H1 (cell line): Measurements from ENCODE around the gene SRSF1. TPM values are rescaled to one million over a fixed set of nuclear protein-coding genes. Genes with fewer than 3 reads are reported as not detected.

Experiments used
- CTCF ChIA-PET: fragments of 300-600 bp; sonication (Branson Sonifier 250); formaldehyde crosslinking; loops from one replicate; lab custom pipeline; 2021; ENCODE audit not compliant: partially characterized antibody; lab: Charles Lee
- POLR2A ChIA-PET: fragments of 300-600 bp; sonication (Branson Sonifier 250); formaldehyde crosslinking; loops from one replicate; lab custom pipeline; 2021; ENCODE audit warnings: inconsistent platforms; ENCODE audit not compliant: partially characterized antibody; lab: Charles Lee
- DNase-seq, 2 experiments: peaks; one replicate each; pipeline versions ENCODE4 v3.0.0 to v3.0.0-alpha.2; 2010 to 2022; ENCODE audit warnings: low spot score in 2 of 2, low read depth in 1 of 2, mixed read lengths in 1 of 2
- FAIRE-seq: peaks from 2 replicates; lab custom pipeline; 2011; peaks lifted over from hg19 to GRCh38; lab: Jason Lieb, UNC
- H2AFZ ChIP-seq: 2 replicates; pipeline ENCODE4 v1.8.1; 2012; ENCODE audit warnings: low read length, inconsistent platforms
- H2AK5ac ChIP-seq: 2 replicates; pipeline ENCODE4 v1.6.1; 2013; ENCODE audit warnings: low read depth, low read length
- H2BK120ac ChIP-seq: replicated peaks from 2 replicates; pipeline ENCODE3; 2013; ENCODE audit warnings: low read depth, low read length, inconsistent platforms
- H2BK12ac ChIP-seq: 2 replicates; pipeline ENCODE4 v1.6.1; 2013; ENCODE audit warnings: low read depth, low read length
- H2BK15ac ChIP-seq: 2 replicates; pipeline ENCODE4 v1.6.1; 2013; ENCODE audit warnings: low read length
- H2BK20ac ChIP-seq: 2 replicates; pipeline ENCODE4 v1.6.1; 2013; ENCODE audit warnings: low read length
- H2BK5ac ChIP-seq: 2 replicates; pipeline ENCODE4 v1.6.1; 2013; ENCODE audit warnings: low read depth, low read length
- H3K14ac ChIP-seq: 2 replicates; pipeline ENCODE4 v1.6.1; 2013; ENCODE audit warnings: inconsistent platforms; ENCODE audit not compliant: insufficient read length
- H3K18ac ChIP-seq: 2 replicates; pipeline ENCODE4 v1.6.1; 2013; ENCODE audit warnings: low read length; ENCODE audit errors: extremely low read depth
- H3K23ac ChIP-seq: 2 replicates; pipeline ENCODE4 v1.6.1; 2013; ENCODE audit warnings: inconsistent platforms; ENCODE audit not compliant: insufficient read length
- H3K23me2 ChIP-seq: 2 replicates; pipeline ENCODE4 v1.6.1; 2013; ENCODE audit warnings: low read depth, low read length
- H3K27ac ChIP-seq: 2 replicates; pipeline ENCODE4 v1.6.1; 2011; ENCODE audit warnings: low read depth, low read length, inconsistent platforms
- H3K27me3 ChIP-seq, 4 experiments: replicated peaks in 1 of 4; 1 replicate in 1 of 4; 2 replicates in 3 of 4; pipeline versions ENCODE4 v1.6.1 to v1.8.1; 2011 to 2013; ENCODE audit warnings: low read length in 3 of 4, mild to moderate bottlenecking in 3 of 4, inconsistent platforms in 2 of 4, mixed read lengths in 2 of 4, moderate library complexity in 1 of 4; ENCODE audit not compliant: control insufficient read depth in 3 of 4, insufficient read depth in 3 of 4; ENCODE audit errors: extremely low read depth in 1 of 4
- H3K36me3 ChIP-seq, 4 experiments: 2 replicates each; pipeline versions ENCODE4 v1.6.1 to v1.8.1; 2011 to 2013; ENCODE audit warnings: mild to moderate bottlenecking in 4 of 4, low read length in 3 of 4, moderate library complexity in 2 of 4, control low read depth in 1 of 4, inconsistent platforms in 1 of 4; ENCODE audit not compliant: insufficient read depth in 4 of 4, control insufficient read depth in 2 of 4
- H3K4ac ChIP-seq: replicated peaks from 2 replicates; pipeline ENCODE3; 2013; ENCODE audit warnings: low read length, low read depth, mixed read lengths, inconsistent platforms; ENCODE audit not compliant: insufficient read length
- H3K4me1 ChIP-seq, 4 experiments: replicated peaks in 1 of 4; 1 replicate in 1 of 4; 2 replicates in 3 of 4; pipeline versions ENCODE4 v1.6.1 to v1.8.1; 2011 to 2013; ENCODE audit warnings: low read length in 3 of 4, inconsistent platforms in 2 of 4, mixed read lengths in 1 of 4; ENCODE audit not compliant: insufficient read depth in 4 of 4, control insufficient read depth in 3 of 4
- H3K4me2 ChIP-seq, 2 experiments: 2 replicates each; pipeline versions ENCODE4 v1.6.1 to v1.8.1; 2011 to 2013; ENCODE audit warnings: low read depth in 2 of 2, low read length in 2 of 2, control low read depth in 1 of 2, inconsistent platforms in 1 of 2, mild to moderate bottlenecking in 1 of 2; ENCODE audit not compliant: insufficient read depth in 1 of 2
- H3K4me3 ChIP-seq, 4 experiments: fragments of 200-600, 300-600 bp in 1 of 4; sonication (generic), shearing (Covaris generic), sonication (Bioruptor Twin) in 1 of 4; 2 replicates each; pipeline versions ENCODE4 v1.5.1 to v1.8.1; 2011 to 2016; ENCODE audit warnings: low read length in 4 of 4, low read depth in 3 of 4, control low read depth in 2 of 4, inconsistent platforms in 2 of 4, mild to moderate bottlenecking in 2 of 4, mixed read lengths in 1 of 4, moderate library complexity in 1 of 4; ENCODE audit not compliant: insufficient read depth in 2 of 4; ENCODE audit errors: extremely low read depth in 1 of 4
- H3K56ac ChIP-seq: replicated peaks from 2 replicates; pipeline ENCODE3; 2013; ENCODE audit warnings: low read depth, mild to moderate bottlenecking, mixed read lengths, low read length, inconsistent platforms; ENCODE audit not compliant: insufficient read length
- H3K79me1 ChIP-seq: 2 replicates; pipeline ENCODE4 v1.6.1; 2013; ENCODE audit warnings: low read depth, low read length, control low read depth
- H3K79me2 ChIP-seq, 2 experiments: 2 replicates each; pipeline versions ENCODE4 v1.6.1 to v1.8.1; 2012 to 2013; ENCODE audit warnings: low read length in 2 of 2, mild to moderate bottlenecking in 2 of 2, inconsistent platforms in 1 of 2; ENCODE audit not compliant: insufficient read depth in 2 of 2, control insufficient read depth in 1 of 2
- H3K9ac ChIP-seq, 4 experiments: replicated peaks in 1 of 4; 1 replicate in 1 of 4; 2 replicates in 3 of 4; pipeline versions ENCODE4 v1.6.1 to v1.8.1; 2011 to 2013; ENCODE audit warnings: low read depth in 3 of 4, low read length in 3 of 4, control low read depth in 2 of 4, mild to moderate bottlenecking in 2 of 4, moderate library complexity in 2 of 4, inconsistent platforms in 1 of 4; ENCODE audit errors: extremely low read depth in 1 of 4
- H3K9me3 ChIP-seq, 2 experiments: 2 replicates each; pipeline versions ENCODE4 v1.6.1 to v1.8.1; 2012 to 2013; ENCODE audit warnings: mild to moderate bottlenecking in 2 of 2, moderate library complexity in 2 of 2, control low read depth in 1 of 2, inconsistent platforms in 1 of 2, low read depth in 1 of 2, low read length in 1 of 2, mixed read lengths in 1 of 2; ENCODE audit not compliant: insufficient read depth in 2 of 2
- H4K20me1 ChIP-seq, 2 experiments: replicated peaks in 1 of 2; 2 replicates each; pipeline versions ENCODE3 to v1.8.1; 2011 to 2013; ENCODE audit warnings: inconsistent platforms in 2 of 2, low read length in 2 of 2, mild to moderate bottlenecking in 1 of 2; ENCODE audit not compliant: insufficient read depth in 2 of 2, control insufficient read depth in 1 of 2
- H4K5ac ChIP-seq: 2 replicates; pipeline ENCODE4 v1.6.1; 2013; ENCODE audit warnings: low read length, low read depth, mixed read lengths, inconsistent platforms; ENCODE audit not compliant: insufficient read length
- H4K8ac ChIP-seq: 2 replicates; pipeline ENCODE4 v1.8.0; 2013; ENCODE audit warnings: mild to moderate bottlenecking, moderate library complexity, low read length, inconsistent platforms; ENCODE audit not compliant: insufficient read depth; ENCODE audit errors: extremely low read depth
- H4K91ac ChIP-seq: replicated peaks from 2 replicates; pipeline ENCODE3; 2013; ENCODE audit warnings: low read length, mixed read lengths, inconsistent platforms; ENCODE audit not compliant: insufficient read length
- GABPA ChIP-seq: IDR thresholded peaks from 2 replicates; pipeline ENCODE4 v1.6.1; 2011; ENCODE audit warnings: mild to moderate bottlenecking, low read length, moderate library complexity, borderline replicate concordance; ENCODE audit not compliant: insufficient read depth
- JUND ChIP-seq: IDR thresholded peaks from 2 replicates; pipeline ENCODE4 v1.6.1; 2011; ENCODE audit warnings: mild to moderate bottlenecking, improper control_type of control experiment, low read length
- NANOG ChIP-seq: IDR thresholded peaks from 2 replicates; pipeline ENCODE4 v1.6.1; 2011; ENCODE audit warnings: low read length, low read depth, mild to moderate bottlenecking, inconsistent platforms; ENCODE audit not compliant: insufficient read depth, poor library complexity, severe bottlenecking
- RAD21 ChIP-seq, 2 experiments: IDR thresholded peaks in 1 of 2; conservative IDR thresholded peaks in 1 of 2; 2 replicates each; pipeline ENCODE4 v1.6.1; 2011; ENCODE audit warnings: low read depth in 2 of 2, low read length in 2 of 2, improper control_type of control experiment in 1 of 2, inconsistent platforms in 1 of 2, mild to moderate bottlenecking in 1 of 2, moderate library complexity in 1 of 2
- RFX5 ChIP-seq: IDR thresholded peaks from 2 replicates; pipeline ENCODE4 v1.6.1; 2011; ENCODE audit warnings: low read depth, low read length, improper control_type of control experiment, borderline replicate concordance
- SUZ12 ChIP-seq: fragments of 200-600 bp; sonication (generic); IDR thresholded peaks from 2 replicates; pipeline ENCODE4 v1.6.1; 2012; ENCODE audit warnings: mild to moderate bottlenecking, inconsistent platforms, low read length, moderate library complexity, mixed read lengths
- USF2 ChIP-seq: IDR thresholded peaks from 2 replicates; pipeline ENCODE4 v1.6.1; 2011; ENCODE audit warnings: low read length, improper control_type of control experiment
- WGBS, 2 experiments: shearing (Covaris generic) in 1 of 2; methylation state at CpG; one replicate each; pipeline versions ENCODE4 v1.1.6 to v1.1.7; 2013 to 2015; ENCODE audit warnings: low lambda C conversion rate in 2 of 2, mixed read lengths in 2 of 2, inconsistent platforms in 1 of 2, low coverage in 1 of 2, missing lambda C conversion rate in 1 of 2; ENCODE audit not compliant: insufficient replicate concordance in 2 of 2, insufficient coverage in 1 of 2, insufficient read length in 1 of 2; ENCODE audit errors: extremely low coverage in 1 of 2, missing lambda C conversion rate in 1 of 2; 5-methylcytosine and 5-hydroxymethylcytosine counted together
- polyA plus RNA-seq, 7 experiments: library from polyadenylated mRNA; depleted of rRNA in 3 of 7; stranded (reverse) in 5 of 7; unstranded in 2 of 7; fragments of >200 nt in 5 of 7; fragments of 200-250 nt in 2 of 7; gene quantifications; 1 replicate in 5 of 7; 2 replicates in 1 of 7; 4 replicates in 1 of 7; pipeline versions ENCODE4 v1.2.1 to v1.2.3, GENCODE V29; 2011 to 2013; ENCODE audit warnings: missing spikeins in 2 of 7, mixed read lengths in 2 of 7
- total RNA-seq: library from RNA; stranded (reverse); fragmentation: NEBNext Ultra II Directional; extraction: Animal tissue kit (Norgen Biotek cat#: 25700); gene quantifications from 2 replicates; pipeline ENCODE4 v1.2.1, GENCODE V29; 2021

SRSF1 gene
- total and polyA plus RNA-seq, 2 of the 8 experiments (the other 6 are each of a cell fraction or from before 2014, with no cell fraction given) = 149 to 429 TPM

GRCh38 chr17:57985675-57985974 is 21.4 kb downstream of the SRSF1 start:
- peaks cover 0 to 2% (median 0%) of the 10 kb centered on the region in 4 experiments; a peak in 3 of 7 replicates for H3K4me1 ChIP-seq
- no peak overlapping the region for H3K4ac ChIP-seq
- no peak overlapping the region for H3K23ac ChIP-seq
- DNase-seq (no peak), FAIRE-seq (no peak)
- H2BK5ac ChIP-seq = no peak overlapping the region
- no peak overlapping the region for H2BK15ac ChIP-seq
- H3K4me3 ChIP-seq = no peak overlapping the region
- H2AK5ac ChIP-seq = no peak overlapping the region
- no peak overlapping the region for H4K91ac ChIP-seq
- peaks cover 6 to 61% of the 10 kb centered on the region in 2 experiments for H3K79me2 ChIP-seq
- H3K27me3 ChIP-seq = no peaks in the 10 kb centered on the region
- H4K5ac ChIP-seq = no peak overlapping the region
- H2BK20ac ChIP-seq = no peak overlapping the region
- H3K23me2 ChIP-seq = peaks cover 9% of the 10 kb centered on the region
- H3K18ac ChIP-seq = no peak overlapping the region
- H3K9ac ChIP-seq = no peak overlapping the region
- H2BK120ac ChIP-seq = no peak overlapping the region
- H3K56ac ChIP-seq = no peak overlapping the region
- H3K36me3 ChIP-seq = peaks cover 3 to 19% (median 10%) of the 10 kb centered on the region in 4 experiments; a peak in 7 of 8 replicates
- no peak overlapping the region for H3K4me2 ChIP-seq
- no peak overlapping the region for H4K8ac ChIP-seq
- no peak overlapping the region for H2AFZ ChIP-seq
- H4K20me1 ChIP-seq = peaks cover 0 to 15% of the 10 kb centered on the region in 2 experiments
- H3K14ac ChIP-seq = no peak overlapping the region
- 85% methylated on average over 1 of the region's 1 CpG; no CpG with 5 or more reads in 1 of the 2 experiments for WGBS, 2 experiments
- ChIA-PET CTCF (interaction anchor here (1.2 to 3.6 kb wide), 16 partner anchors 9 to 153 kb away, joined by 3 to 35 read pairs (median 6); partner anchors contain the start of gene CUEDC1), POLR2A (interaction anchor here (1.1 to 28.0 kb wide), 9 partner anchors 8 to 123 kb away, joined by 3 to 672 read pairs (median 8); partner anchors contain the start of genes CUEDC1, MRPS23 and SRSF1)
- peaks cover 5% of the 10 kb centered on the region; the same call in 1 of the 2 replicates for H3K79me1 ChIP-seq
- TF ChIP-seq SUZ12 (no peak), NANOG (no peak), JUND (no peak), USF2 (no peak), GABPA (no peak), RAD21 (IDR thresholded peaks at IDR 0.05 in 1 of 2, conservative IDR thresholded peaks at IDR 0.05 in 1 of 2; ENCODE audit: low read depth in 2 of 2, low read length in 2 of 2) (no peak), RFX5 (no peak)
- H3K27ac ChIP-seq = no peak overlapping the region
- H3K9me3 ChIP-seq = no peaks in the 10 kb centered on the region
- H2BK12ac ChIP-seq = no peak overlapping the region
